ENCODE results near the gene JMJD1C.

Gene JMJD1C

DNA sequence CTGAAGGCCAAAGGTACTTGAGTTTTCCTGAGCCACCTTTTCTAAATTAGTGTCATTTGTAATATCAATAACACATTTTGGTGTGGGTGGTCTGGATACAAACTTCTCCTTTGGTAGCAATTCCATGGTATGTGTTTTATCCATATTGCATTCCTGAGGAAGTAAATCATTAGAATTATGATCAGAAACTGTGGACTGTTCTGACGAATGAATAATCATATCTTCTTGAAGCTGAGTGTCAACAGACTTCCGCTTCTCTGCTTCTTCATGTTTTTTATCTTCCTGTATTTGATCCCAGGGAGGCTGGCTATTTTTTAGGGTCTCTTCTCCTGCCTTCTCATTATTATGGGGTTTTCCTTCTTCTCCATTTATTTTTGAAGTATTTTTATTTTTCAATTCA, 251.2 kb downstream of the JMJD1C start:
- H3K4me3 ChIP-seq (ENCODE audit: low read length, poor library complexity, severe bottlenecking), result no peak overlapping the region
- peaks cover 58% of the 10 kb centered on the region for H3K36me3 ChIP-seq (ENCODE audit: insufficient read depth, low read length)
- H3K9me3 ChIP-seq (ENCODE audit: insufficient read depth, low read depth, low read length), result 0 out of 2 replicates have a peak, but pooled peaks cover 3% of the 10 kb centered on the region
- H3K9ac ChIP-seq (ENCODE audit: low read depth, low read length, poor library complexity, severe bottlenecking), result no peak overlapping the region
- H3K9me2 ChIP-seq (replicated peaks; ENCODE audit: low read depth, low read length), result no peaks in the 10 kb centered on the region
- H3K27me3 ChIP-seq (ENCODE audit: insufficient read depth, low read length, poor library complexity, severe bottlenecking), result no peaks in the 10 kb centered on the region
- no peaks in the 10 kb centered on the region for H3F3A ChIP-seq (ENCODE audit: low read depth)
- TF ChIP-seq, protein P1, sequence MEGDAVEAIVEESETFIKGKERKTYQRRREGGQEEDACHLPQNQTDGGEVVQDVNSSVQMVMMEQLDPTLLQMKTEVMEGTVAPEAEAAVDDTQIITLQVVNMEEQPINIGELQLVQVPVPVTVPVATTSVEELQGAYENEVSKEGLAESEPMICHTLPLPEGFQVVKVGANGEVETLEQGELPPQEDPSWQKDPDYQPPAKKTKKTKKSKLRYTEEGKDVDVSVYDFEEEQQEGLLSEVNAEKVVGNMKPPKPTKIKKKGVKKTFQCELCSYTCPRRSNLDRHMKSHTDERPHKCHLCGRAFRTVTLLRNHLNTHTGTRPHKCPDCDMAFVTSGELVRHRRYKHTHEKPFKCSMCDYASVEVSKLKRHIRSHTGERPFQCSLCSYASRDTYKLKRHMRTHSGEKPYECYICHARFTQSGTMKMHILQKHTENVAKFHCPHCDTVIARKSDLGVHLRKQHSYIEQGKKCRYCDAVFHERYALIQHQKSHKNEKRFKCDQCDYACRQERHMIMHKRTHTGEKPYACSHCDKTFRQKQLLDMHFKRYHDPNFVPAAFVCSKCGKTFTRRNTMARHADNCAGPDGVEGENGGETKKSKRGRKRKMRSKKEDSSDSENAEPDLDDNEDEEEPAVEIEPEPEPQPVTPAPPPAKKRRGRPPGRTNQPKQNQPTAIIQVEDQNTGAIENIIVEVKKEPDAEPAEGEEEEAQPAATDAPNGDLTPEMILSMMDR (conservative IDR thresholded peaks at IDR 0.05; ENCODE audit: low read length), result no peak
- no peak for TF ChIP-seq EZH2phosphoT487 (IDR thresholded peaks at IDR 0.05; ENCODE audit: borderline replicate concordance)
- peaks cover 8% of the 10 kb centered on the region for H3K4me1 ChIP-seq (ENCODE audit: insufficient read depth, low read length, poor library complexity, severe bottlenecking)
- peaks cover 59% of the 10 kb centered on the region for H3K79me2 ChIP-seq (ENCODE audit: insufficient read depth, low read length)
- H4K20me1 ChIP-seq (ENCODE audit: insufficient read depth, low read length, poor library complexity, severe bottlenecking), result peaks cover 43% of the 10 kb centered on the region
- H3K4me2 ChIP-seq (ENCODE audit: low read depth, low read length, poor library complexity, severe bottlenecking), result no peak overlapping the region
- H2AFZ ChIP-seq (ENCODE audit: low read length), result no peak overlapping the region

DNA sequence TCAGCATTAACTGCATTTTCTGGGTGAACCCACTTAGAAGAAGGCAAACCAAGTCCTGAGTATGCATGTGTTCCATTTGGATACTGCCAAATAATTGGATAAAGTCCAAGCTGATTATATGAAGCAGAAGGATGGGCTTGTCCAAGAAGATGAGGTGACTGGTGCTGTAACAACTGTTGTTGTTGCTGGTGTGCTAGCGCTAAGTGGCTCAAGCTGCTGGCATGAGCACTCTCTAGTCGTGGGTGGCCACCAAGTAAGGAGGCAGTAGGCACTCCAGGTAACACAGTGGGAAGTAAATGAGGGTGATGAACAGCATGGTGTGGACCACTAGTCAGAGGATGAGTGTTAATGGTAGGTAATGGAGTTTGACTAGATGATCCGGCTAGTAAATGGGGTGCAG, 252.3 kb downstream of the JMJD1C start:
- Histone ChIP-seq H3F3A (ENCODE audit: low read depth) (no peaks in the 10 kb centered on the region), H3K4me2 (ENCODE audit: low read depth, low read length, poor library complexity, severe bottlenecking) (no peak overlapping the region), H3K9me3 (ENCODE audit: insufficient read depth, low read depth, low read length) (0 out of 2 replicates have a peak, but pooled peaks cover 3% of the 10 kb centered on the region), H3K9me2 (replicated peaks; ENCODE audit: low read depth, low read length) (no peaks in the 10 kb centered on the region), H2AFZ (ENCODE audit: low read length) (no peak overlapping the region), H3K36me3 (ENCODE audit: insufficient read depth, low read length) (peaks cover 67% of the 10 kb centered on the region), H3K9ac (ENCODE audit: low read depth, low read length, poor library complexity, severe bottlenecking) (no peak overlapping the region), H3K27me3 (ENCODE audit: insufficient read depth, low read length, poor library complexity, severe bottlenecking) (no peaks in the 10 kb centered on the region), H3K4me3 (ENCODE audit: low read length, poor library complexity, severe bottlenecking) (no peak overlapping the region), H4K20me1 (ENCODE audit: insufficient read depth, low read length, poor library complexity, severe bottlenecking) (peaks cover 32% of the 10 kb centered on the region), H3K4me1 (ENCODE audit: insufficient read depth, low read length, poor library complexity, severe bottlenecking) (peaks cover 8% of the 10 kb centered on the region), H3K79me2 (ENCODE audit: insufficient read depth, low read length) (peaks cover 49% of the 10 kb centered on the region)
- TF ChIP-seq, protein P1 (conservative IDR thresholded peaks at IDR 0.05; ENCODE audit: low read length), result no peak
- TF ChIP-seq EZH2phosphoT487 (IDR thresholded peaks at IDR 0.05; ENCODE audit: borderline replicate concordance), result no peak

DNA sequence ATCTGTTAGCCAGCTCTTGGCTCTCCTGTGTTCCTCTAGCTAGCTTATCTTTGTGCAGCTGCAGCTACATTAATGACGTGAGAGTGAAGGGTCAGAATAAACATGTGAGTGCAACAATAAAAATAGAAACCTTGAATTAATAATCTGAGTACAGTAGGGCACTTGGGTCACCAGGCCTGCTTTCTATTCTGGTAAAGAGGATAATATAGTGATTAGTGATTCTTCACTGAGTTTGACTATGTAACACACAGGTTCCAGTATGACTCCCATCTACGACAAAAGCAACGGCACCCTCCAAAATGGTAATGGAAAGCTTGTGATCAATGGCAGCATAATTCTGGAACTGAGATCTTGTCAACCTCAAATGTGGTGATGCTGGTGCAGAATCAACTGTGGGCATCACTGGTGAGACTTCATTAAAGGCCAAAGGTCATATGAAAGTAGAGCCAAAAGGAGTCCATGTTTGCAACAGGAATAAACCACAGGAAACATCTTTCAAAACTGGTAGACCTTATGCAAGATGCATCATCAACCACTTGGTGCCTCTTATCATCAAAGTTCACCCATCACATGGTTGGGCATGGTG, 255.1 kb downstream of the JMJD1C start:
- no peak overlapping the region for H2AFZ ChIP-seq (ENCODE audit: low read length)
- H3K9me2 ChIP-seq (replicated peaks; ENCODE audit: low read depth, low read length), result no peaks in the 10 kb centered on the region
- H3K79me2 ChIP-seq (ENCODE audit: insufficient read depth, low read length), result peaks cover 31% of the 10 kb centered on the region
- no peak overlapping the region for H3K4me3 ChIP-seq (ENCODE audit: low read length, poor library complexity, severe bottlenecking)
- H3K9me3 ChIP-seq (ENCODE audit: insufficient read depth, low read depth, low read length), result 0 out of 2 replicates have a peak, but pooled peaks cover 3% of the 10 kb centered on the region
- no peaks in the 10 kb centered on the region for H3K27me3 ChIP-seq (ENCODE audit: insufficient read depth, low read length, poor library complexity, severe bottlenecking)
- peaks cover 12% of the 10 kb centered on the region for H4K20me1 ChIP-seq (ENCODE audit: insufficient read depth, low read length, poor library complexity, severe bottlenecking)
- no peaks in the 10 kb centered on the region for H3K4me1 ChIP-seq (ENCODE audit: insufficient read depth, low read length, poor library complexity, severe bottlenecking)
- H3K36me3 ChIP-seq (ENCODE audit: insufficient read depth, low read length), result peaks cover 82% of the 10 kb centered on the region
- TF ChIP-seq, protein P1 (conservative IDR thresholded peaks at IDR 0.05; ENCODE audit: low read length), result no peak
- no peak for TF ChIP-seq EZH2phosphoT487 (IDR thresholded peaks at IDR 0.05; ENCODE audit: borderline replicate concordance)
- H3F3A ChIP-seq (ENCODE audit: low read depth), result no peaks in the 10 kb centered on the region
- H3K9ac ChIP-seq (ENCODE audit: low read depth, low read length, poor library complexity, severe bottlenecking), result no peak overlapping the region
- no peak overlapping the region for H3K4me2 ChIP-seq (ENCODE audit: low read depth, low read length, poor library complexity, severe bottlenecking)

Data from Loucy (cell line).